Adrenal gland (tissue), 12 donors: ENCODE results near the gene NGRN. TPM values are rescaled to one million over a fixed set of nuclear protein-coding genes. Genes with fewer than 3 reads are reported as not detected.
A peak's percentile ranks its signal among the peaks of the same experiment; 100 is the strongest.

Experiments
- DNase-seq, 7 donors: peaks; one replicate each; pipeline ENCODE4 v3.0.0-alpha.2; 2019 to 2020
- H3K27ac ChIP-seq, 5 donors: fragments of 200-600 bp; sonication (generic) in 4 of 5; 1 replicate in 3 of 5; 2 replicates in 2 of 5; pipeline versions ENCODE4 v1.5.1 to v1.8.0; 2016 to 2020; ENCODE audit warnings: mild to moderate bottlenecking in 1 of 5
- H3K27me3 ChIP-seq: fragments of 200-600 bp; 2 replicates; pipeline ENCODE4 v1.8.0; 2021
- H3K36me3 ChIP-seq, 2 donors: fragments of 200-600 bp; replicated peaks in 1 of 2; 1 replicate in 1 of 2; 2 replicates in 1 of 2; pipeline versions ENCODE4 v1.5.1 to v1.8.0; 2018 to 2022
- H3K4me1 ChIP-seq, 2 donors: fragments of 200-600 bp; replicated peaks in 1 of 2; 1 replicate in 1 of 2; 2 replicates in 1 of 2; pipeline versions ENCODE4 v1.5.1 to v1.8.0; 2018 to 2021
- H3K4me3 ChIP-seq, 4 donors: fragments of 200-600 bp; sonication (generic) in 3 of 4; one replicate each; pipeline ENCODE4 v1.5.1; 2016 to 2018
- H3K9me3 ChIP-seq, 3 donors: fragments of 200-600 bp; sonication (generic) in 1 of 3; replicated peaks in 1 of 3; 1 replicate in 2 of 3; 2 replicates in 1 of 3; pipeline versions ENCODE4 v1.5.1 to v1.8.0; 2016 to 2021
- CTCF ChIP-seq, 6 experiments: fragments of 450-650 bp in 4 of 6; fragments of 200-600 bp in 2 of 6; sonication (generic) in 1 of 6; IDR thresholded peaks; 1 replicate in 5 of 6; 2 replicates in 1 of 6; pipeline versions ENCODE4 v1.5.1 to v1.8.0; 2016 to 2021; ENCODE audit warnings: antibody characterized with exemption in 6 of 6, mild to moderate bottlenecking in 2 of 6, moderate library complexity in 1 of 6
- POLR2A ChIP-seq, 2 donors: fragments of 450-650 bp; IDR thresholded peaks; one replicate each; pipeline ENCODE4 v1.6.1; 2017; ENCODE audit warnings: antibody characterized with exemption in 2 of 2, mild to moderate bottlenecking in 2 of 2, moderate library complexity in 1 of 2
- WGBS, 4 donors: extraction: QIAGEN DNeasy Blood & Tissue Kit in 2 of 4; methylation state at CpG; one replicate each; pipeline versions ENCODE4 v1.1.5 to v1.1.7; 2013 to 2017; 5-methylcytosine and 5-hydroxymethylcytosine counted together
- intact Hi-C, 2 donors: fragments of 100-400 bp; cut with DNase I; formaldehyde crosslinking; loops; one replicate each; pipeline versions ENCODE4 v1.14.1 to v1.15.0; 2022 to 2023
- polyA plus RNA-seq, 3 donors: library from polyadenylated mRNA; stranded (reverse); fragments of 200-250 nt in 2 of 3; fragments of 350-450 nt in 1 of 3; fragmentation: Illumina TruSeq in 1 of 3; extraction: RNeasy Lipid Tissue Mini Kit (QIAGEN cat#74804) in 1 of 3; gene quantifications; one replicate each; pipeline ENCODE4 v1.2.3, GENCODE V29; 2013 to 2014
- total RNA-seq, 9 donors: library from RNA; depleted of rRNA in 4 of 9; stranded (reverse); fragments of >200 nt in 4 of 9; fragments of 120-200 nt in 1 of 9; fragmentation: NEBNext Ultra II Directional in 1 of 9; extraction: Animal tissue kit (Norgen Biotek cat#: 25700) in 1 of 9; gene quantifications; one replicate each; pipeline versions ENCODE4 v1.1.0 to v1.2.4, GENCODE V29; 2013 to 2023
- donor health status: healthy with polysubstance abuse.
- donor health status: Bipolar disorder and iron deficiency.
- donor health status: DM: yes; HTN: yes; CAD: no.
- donor health status: DM: no; HTN: no; CAD: no.
- donor health status: DM: no; HTN: no; CAD: no.
- donor health status: DM: yes; HTN: yes; CAD: no.

Gene NGRN
- total and polyA plus RNA-seq, 12 donors, result 53.5 to 133 (median 103) TPM

GRCh38 chr15:90232941-90233386 lies 32.5 kb upstream of the NGRN start:
- 4 to 8% (median 7%) methylated on average over 9 of the region's 9 CpGs for WGBS, 4 donors
- Histone ChIP-seq H3K4me1 (peaks cover 41 to 53% of the 10 kb centered on the region in 2 donors), H3K9me3 (no peaks in the 10 kb centered on the region), H3K4me3 (peak overlapping the region; percentile 37 to 76 (median 72)), H3K27me3 (no peaks in the 10 kb centered on the region), H3K36me3 (peaks cover 0 to 34% of the 10 kb centered on the region in 2 donors), H3K27ac (peak overlapping the region; percentile 92 to 97 (median 94))
- no peak for DNase-seq
- TF ChIP-seq CTCF (IDR thresholded peaks at IDR 0.05) (peak in 4 of 6 experiments; percentile 19 to 58 (median 50)), POLR2A (IDR thresholded peaks at IDR 0.05) (no peak)
- intact Hi-C loops, result no loop called here

- DNase-seq, result peak; percentile 98
- no peaks in the 10 kb centered on the region for H3K27me3 ChIP-seq
- H3K4me3 ChIP-seq, result peak within 1 kb of the TSS; percentile 37 to 76 (median 72)
- no peaks in the 10 kb centered on the region for H3K9me3 ChIP-seq
- intact Hi-C loops, result loop anchor here in 1 of 2 donors (2.0 kb wide), 1 partner anchor 15 kb away; the partner anchor contains the start of gene TTLL13
- H3K27ac ChIP-seq, result peak within 1 kb of the TSS; percentile 92 to 97 (median 94)
- peaks cover 41 to 53% of the 10 kb centered on the region in 2 donors for H3K4me1 ChIP-seq
- peaks cover 0 to 31% of the 10 kb centered on the region in 2 donors for H3K36me3 ChIP-seq
- TF ChIP-seq POLR2A (IDR thresholded peaks at IDR 0.05) (peak; percentile 46 to 85), CTCF (IDR thresholded peaks at IDR 0.05) (peak in 2 of 6 experiments; percentile 45 to 59)
- 0 to 2% (median 0%) methylated on average over 15 to 63 of the region's 63 CpGs for WGBS, 4 donors
These were observed 31.9 kb upstream of the NGRN start, which contains the start of gene CIB1 for GRCh38 chr15:90233387-90234095. Gene CIB1 (minus strand): TSS chr15:90233941. CDS start chr15:90233885, 56 bp downstream.

- Histone ChIP-seq H3K4me3 (peak within 1 kb of the TSS; percentile 37 to 76 (median 72)), H3K27ac (peak within 1 kb of the TSS; percentile 92 to 97 (median 94)), H3K27me3 (no peaks in the 10 kb centered on the region), H3K36me3 (peaks cover 0 to 23% of the 10 kb centered on the region in 2 donors), H3K4me1 (peaks cover 41 to 49% of the 10 kb centered on the region in 2 donors), H3K9me3 (no peaks in the 10 kb centered on the region)
- peak in 2 of 7 donors; percentile 48 to 49 for DNase-seq
- TF ChIP-seq CTCF (IDR thresholded peaks at IDR 0.05) (no peak), POLR2A (IDR thresholded peaks at IDR 0.05) (peak; percentile 74 to 87)
- intact Hi-C loops, result loop anchor here in 1 of 2 donors (2.0 kb wide), 1 partner anchor 14 kb away; the partner anchor contains the start of gene TTLL13
- WGBS, 4 donors, result 4 to 18% (median 9%) methylated on average over 10 to 49 of the region's 49 CpGs
These were observed 31.1 kb upstream of the NGRN start, which contains the start of gene GDPGP1 for GRCh38 chr15:90234096-90234988. Gene GDPGP1 (plus strand): TSS chr15:90234209. CDS start chr15:90240909, 6,700 bp downstream.
